GM20000 (cell line): ENCODE measurements around the gene PRKAR1B.
"Not testable (repeated sequence)": the region's sequence is repeated elsewhere in the genome, so short reads cannot be mapped to it uniquely, and the experiment has no call there.

Experiments used
- DNase-seq: peaks from one replicate; pipeline ENCODE4 v3.0.0; 2012; ENCODE audit warnings: low spot score
- CTCF ChIP-seq: IDR thresholded peaks from 2 replicates; pipeline ENCODE4 v1.5.1; 2012; ENCODE audit warnings: mild to moderate bottlenecking, control low read depth; ENCODE audit errors: extremely low read depth, missing control alignments

Gene PRKAR1B

GRCh38 chr7:617614-618538, 109.2 kb downstream of the PRKAR1B start:
- no peak for TF ChIP-seq CTCF
- DNase-seq = no peak

GRCh38 chr7:613442-614140, 113.5 kb downstream of the PRKAR1B start:
- no peak for TF ChIP-seq CTCF
- no peak for DNase-seq

GRCh38 chr7:611837-612236, 115.2 kb downstream of the PRKAR1B start:
- not testable (repeated sequence) for DNase-seq

- no peak for DNase-seq
- no peak for TF ChIP-seq CTCF
Observed at GRCh38 chr7:611281-611810, 115.7 kb downstream of the PRKAR1B start.

GRCh38 chr7:610531-611280, 116.4 kb downstream of the PRKAR1B start:
- DNase-seq = no peak
- TF ChIP-seq CTCF = no peak

GRCh38 chr7:610141-610530, 116.9 kb downstream of the PRKAR1B start:
- no peak for DNase-seq
- TF ChIP-seq CTCF = no peak

GRCh38 chr7:609365-609764, 117.7 kb downstream of the PRKAR1B start:
- TF ChIP-seq CTCF = no peak
- DNase-seq = no peak
